MCF 10A (cell line): Measurements from ENCODE around the gene ANAPC7. TPM values are rescaled to one million over a fixed set of nuclear protein-coding genes. Genes with fewer than 3 reads are reported as not detected.

Experiments
- BruUV-seq: library from RNA; stranded (reverse); fragments of 400-500 nt; replicated peaks from 2 replicates; lab custom pipeline; 2021; lab: Mats Ljungman, UMichigan
- CTCF ChIA-PET: fragments of 300-600 bp; sonication (Branson Sonifier 250); formaldehyde crosslinking; extraction: SDS; loops from one replicate; lab custom pipeline; 2021; ENCODE audit warnings: antibody characterized with exemption, inconsistent platforms; lab: Yijun Ruan, JAX
- POLR2A ChIA-PET: fragments of 300-600, 350-650 bp; sonication (Branson Sonifier 250); formaldehyde crosslinking; extraction: SDS; loops from one replicate; lab custom pipeline; 2020; ENCODE audit warnings: antibody characterized with exemption, inconsistent platforms; lab: Yijun Ruan, JAX
- DNase-seq: peaks from one replicate; pipeline ENCODE4 v3.0.0-alpha.2; 2018; ENCODE audit not compliant: unreplicated experiment
- H3K27ac Mint-ChIP-seq: one replicate; pipeline ENCODE4 v1.8.0; 2022; ENCODE audit warnings: mild to moderate bottlenecking, low read depth, mixed read lengths; ENCODE audit not compliant: unreplicated experiment
- H3K27me3 Mint-ChIP-seq: one replicate; pipeline ENCODE4 v1.8.0; 2022; ENCODE audit warnings: mixed read lengths; ENCODE audit not compliant: insufficient read depth, unreplicated experiment
- H3K36me3 Mint-ChIP-seq: one replicate; pipeline ENCODE4 v1.8.0; 2022; ENCODE audit warnings: mild to moderate bottlenecking, moderate library complexity, mixed read lengths; ENCODE audit not compliant: insufficient read depth, unreplicated experiment
- H3K4me1 Mint-ChIP-seq: one replicate; pipeline ENCODE4 v1.8.0; 2022; ENCODE audit warnings: mixed read lengths; ENCODE audit not compliant: insufficient read depth, unreplicated experiment
- H3K4me3 Mint-ChIP-seq: one replicate; pipeline ENCODE4 v1.8.0; 2022; ENCODE audit warnings: mild to moderate bottlenecking, moderate library complexity, mixed read lengths; ENCODE audit not compliant: unreplicated experiment
- H3K9me3 Mint-ChIP-seq: one replicate; pipeline ENCODE4 v1.8.0; 2022; ENCODE audit warnings: mixed read lengths; ENCODE audit not compliant: unreplicated experiment
- CTCF ChIP-seq: fragments of 200-600 bp; IDR thresholded peaks from one replicate; pipeline ENCODE4 v1.8.0; 2022; ENCODE audit warnings: antibody characterized with exemption, mild to moderate bottlenecking; ENCODE audit not compliant: unreplicated experiment
- intact Hi-C: fragments of 100-400 bp; cut with micrococcal nuclease; formaldehyde crosslinking; loops from 2 replicates; pipeline ENCODE4 v1.14.1; 2022
- total RNA-seq: library from RNA; stranded (reverse); gene quantifications from 2 replicates; pipeline ENCODE4 v1.2.3, GENCODE V29; 2022

Gene ANAPC7
- total RNA-seq, 1 experiment from 2014 or later: 87.1 TPM

GRCh38 chr12:110330544-110330943, 73.0 kb downstream of the ANAPC7 start:
- peak; percentile 46 for DNase-seq
- POLR2A ChIA-PET: interaction anchor here (0.7 to 3.6 kb wide), 10 partner anchors 9 to 169 kb away, joined by 3 to 25 read pairs (median 6); no protein-coding TSS in a partner anchor
- Mint-ChIP-seq H3K9me3 (no peaks in the 10 kb centered on the region), H3K27me3 (no peaks in the 10 kb centered on the region), H3K4me1 (peaks cover 6% of the 10 kb centered on the region), H3K36me3 (peaks cover 95% of the 10 kb centered on the region), H3K27ac (peak overlapping the region; percentile 46), H3K4me3 (no peak overlapping the region)
- CTCF ChIA-PET: interaction anchor here (0.8 to 1.8 kb wide), 6 partner anchors 9 to 233 kb away, joined by 3 to 7 read pairs (median 4); no protein-coding TSS in a partner anchor
- no TSS peak for BruUV-seq
- intact Hi-C loops: no loop called here
- TF ChIP-seq CTCF: no peak

- DNase-seq: no peak
- H3K27me3 Mint-ChIP-seq: no peaks in the 10 kb centered on the region
- H3K36me3 Mint-ChIP-seq: peaks cover 95% of the 10 kb centered on the region
- H3K27ac Mint-ChIP-seq: peak overlapping the region; percentile 46
- no peaks in the 10 kb centered on the region for H3K9me3 Mint-ChIP-seq
- TF ChIP-seq CTCF: no peak
- ChIA-PET CTCF (interaction anchor here (0.5 to 1.8 kb wide), 6 partner anchors 9 to 290 kb away, joined by 3 to 7 read pairs (median 4); no protein-coding TSS in a partner anchor), POLR2A (interaction anchor here (0.9 to 3.6 kb wide), 9 partner anchors 10 to 168 kb away, joined by 3 to 25 read pairs (median 6); no protein-coding TSS in a partner anchor)
- H3K4me1 Mint-ChIP-seq: peaks cover 6% of the 10 kb centered on the region
- intact Hi-C loops: no loop called here
- H3K4me3 Mint-ChIP-seq: no peak overlapping the region
- BruUV-seq: TSS peak; percentile 1
Measured at GRCh38 chr12:110330124-110330523, 73.4 kb downstream of the ANAPC7 start.

GRCh38 chr12:110329710-110330109, 73.8 kb downstream of the ANAPC7 start:
- Mint-ChIP-seq H3K4me1 (peaks cover 6% of the 10 kb centered on the region), H3K9me3 (no peaks in the 10 kb centered on the region), H3K4me3 (no peak overlapping the region), H3K27me3 (no peaks in the 10 kb centered on the region), H3K36me3 (peaks cover 92% of the 10 kb centered on the region), H3K27ac (peak overlapping the region; percentile 46)
- ChIA-PET CTCF (interaction anchor here (0.5 to 1.8 kb wide), 6 partner anchors 8 to 290 kb away, joined by 3 to 7 read pairs (median 4); no protein-coding TSS in a partner anchor), POLR2A (interaction anchor here (1.1 to 3.6 kb wide), 8 partner anchors 10 to 168 kb away, joined by 3 to 25 read pairs (median 7); no protein-coding TSS in a partner anchor)
- TF ChIP-seq CTCF: no peak
- intact Hi-C loops: no loop called here
- no peak for DNase-seq
- BruUV-seq: no TSS peak

Other genes with a start within 250 kb of the ANAPC7 start
- 272 and 308 TPM in 2 replicates for gene ATP2A2, start 122.5 kb downstream of the ANAPC7 start, total RNA-seq
- 230 and 245 TPM in 2 replicates for gene ARPC3, start 46.6 kb upstream of the ANAPC7 start, total RNA-seq
- 16.1 and 18.1 TPM in 2 replicates for gene GPN3, start 64.5 kb upstream of the ANAPC7 start, total RNA-seq
- gene FAM216A, start 65.1 kb upstream of the ANAPC7 start, total RNA-seq: 19.9 and 25.8 TPM in 2 replicates
- gene VPS29, start 98.4 kb upstream of the ANAPC7 start, total RNA-seq: 125 and 131 TPM in 2 replicates
- 1.0 and 1.5 TPM in 2 replicates for gene RAD9B, start 98.6 kb upstream of the ANAPC7 start, total RNA-seq
- 32.0 and 36.5 TPM in 2 replicates for gene PPTC7, start 179.6 kb upstream of the ANAPC7 start, total RNA-seq
- 36.5 and 38.9 TPM in 2 replicates for gene TCTN1, start 210.4 kb upstream of the ANAPC7 start, total RNA-seq